Hepatocyte (in vitro differentiated cells): ENCODE measurements around the gene CD36.

Experiments used
- CTCF ChIP-seq: fragments of 200-600 bp; sonication (generic); IDR thresholded peaks from 2 replicates; pipeline ENCODE4 v1.5.1; 2016; ENCODE audit warnings: antibody characterized with exemption, mild to moderate bottlenecking; ENCODE audit not compliant: poor library complexity
- EZH2 ChIP-seq: fragments of 200-600 bp; sonication (generic); IDR thresholded peaks from 2 replicates; pipeline ENCODE4 v1.6.1; 2016; ENCODE audit warnings: antibody characterized with exemption, mild to moderate bottlenecking, borderline replicate concordance

DNA sequence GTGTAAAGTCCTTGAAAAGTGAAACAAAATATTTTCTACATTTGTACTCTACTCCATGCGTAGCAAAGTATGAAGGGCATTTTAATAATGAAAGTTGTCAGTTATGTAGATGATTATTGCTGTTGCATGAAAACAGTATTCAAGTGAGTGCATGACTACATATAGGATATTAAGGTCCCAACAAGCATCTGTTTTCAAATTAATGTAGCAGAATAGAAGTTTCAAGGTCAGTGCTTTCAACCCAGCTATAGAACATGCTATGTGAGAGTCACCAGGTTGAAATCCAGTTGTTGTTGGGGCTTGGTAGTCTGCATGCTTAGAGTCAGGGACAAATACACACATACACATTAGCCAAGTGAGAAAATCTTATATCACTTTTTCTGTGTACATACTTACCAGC lies 14.8 kb downstream of the CD36 start:
- TF ChIP-seq EZH2 (no peak), CTCF (no peak)
